T-helper 22 cell (primary cell): Measurements from ENCODE around the gene ST8SIA6.
"Not testable (repeated sequence)": the region's sequence is repeated elsewhere in the genome, so short reads cannot be mapped to it uniquely, and the experiment has no call there.

Source experiments
- DNase-seq: peaks from one replicate; pipeline ENCODE4 v3.0.0-alpha.2; 2020; ENCODE audit warnings: low read depth

The ST8SIA6 gene

GRCh38 chr10:17343118-17343517 lies 111.3 kb downstream of the ST8SIA6 start:
- DNase-seq = no peak

GRCh38 chr10:17340144-17340829 lies 114.1 kb downstream of the ST8SIA6 start:
- DNase-seq = no peak

- no peak for DNase-seq
Observed at GRCh38 chr10:17335065-17335464, 119.3 kb downstream of the ST8SIA6 start.

- no peak for DNase-seq
Observed at GRCh38 chr10:17330501-17330900, 123.9 kb downstream of the ST8SIA6 start.

GRCh38 chr10:17326377-17326776 lies 128.0 kb downstream of the ST8SIA6 start:
- DNase-seq = no peak

- not testable (repeated sequence) for DNase-seq
Observed at GRCh38 chr10:17321957-17322356, 132.4 kb downstream of the ST8SIA6 start.

- DNase-seq = no peak
Observed at GRCh38 chr10:17316488-17317170, 137.8 kb downstream of the ST8SIA6 start.

GRCh38 chr10:17309435-17309834 lies 145.0 kb downstream of the ST8SIA6 start:
- DNase-seq = no peak

- DNase-seq = no peak
Observed at GRCh38 chr10:17307123-17307522, 147.3 kb downstream of the ST8SIA6 start.

- DNase-seq = no peak
Observed at GRCh38 chr10:17292375-17292774, 162.0 kb downstream of the ST8SIA6 start.

GRCh38 chr10:17290226-17290625 lies 164.2 kb downstream of the ST8SIA6 start:
- no peak for DNase-seq

- DNase-seq = no peak
Observed at GRCh38 chr10:17289763-17290162, 164.6 kb downstream of the ST8SIA6 start.

GRCh38 chr10:17286562-17287550 lies 167.5 kb downstream of the ST8SIA6 start:
- DNase-seq = no peak

GRCh38 chr10:17282311-17282710 lies 172.1 kb downstream of the ST8SIA6 start:
- DNase-seq = no peak

- no peak for DNase-seq
Observed at GRCh38 chr10:17278607-17279240, 175.7 kb downstream of the ST8SIA6 start.

- DNase-seq = no peak
Observed at GRCh38 chr10:17276756-17277424, 177.5 kb downstream of the ST8SIA6 start.

GRCh38 chr10:17273403-17273802 lies 181.0 kb downstream of the ST8SIA6 start:
- no peak for DNase-seq

GRCh38 chr10:17272648-17273047 lies 181.7 kb downstream of the ST8SIA6 start:
- DNase-seq = no peak
